HG02870 (cell line): ENCODE results near the gene RERGL.
"Not testable (repeated sequence)": the region's sequence is repeated elsewhere in the genome, so short reads cannot be mapped to it uniquely, and the experiment has no call there.

Experiments used
- ATAC-seq: cut with Tn5 transposase; IDR thresholded peaks from one replicate; pipeline ENCODE4 v1.9.1; 2021; ENCODE audit warnings: mild to moderate bottlenecking, moderate library complexity; ENCODE audit not compliant: unreplicated experiment

The RERGL gene, protein sequence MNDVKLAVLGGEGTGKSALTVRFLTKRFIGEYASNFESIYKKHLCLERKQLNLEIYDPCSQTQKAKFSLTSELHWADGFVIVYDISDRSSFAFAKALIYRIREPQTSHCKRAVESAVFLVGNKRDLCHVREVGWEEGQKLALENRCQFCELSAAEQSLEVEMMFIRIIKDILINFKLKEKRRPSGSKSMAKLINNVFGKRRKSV

DNA sequence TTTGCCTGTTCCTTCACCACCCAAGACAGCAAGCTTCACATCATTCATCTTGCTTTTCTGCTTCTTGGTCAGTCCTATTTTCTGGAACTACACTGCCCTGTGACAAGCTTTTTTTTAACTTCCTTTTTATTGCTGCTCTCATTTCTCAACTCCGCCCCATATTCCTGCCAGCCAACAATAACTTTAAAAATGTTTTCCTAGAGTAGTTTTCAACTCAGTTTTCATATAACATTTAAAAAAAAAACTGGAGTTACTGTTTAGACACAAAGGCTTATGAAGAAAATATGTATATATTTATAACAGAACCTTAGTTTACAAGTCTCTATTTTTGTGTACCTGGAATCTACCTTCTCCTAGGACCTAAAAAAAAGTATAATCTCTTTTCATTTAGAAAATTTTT lies at the start of gene RERGL:
RERGL (minus strand) TSS at position 101 of the 400 bp plus-strand sequence; CDS start at position 48, 53 bp downstream.
- ATAC-seq: no peak

DNA sequence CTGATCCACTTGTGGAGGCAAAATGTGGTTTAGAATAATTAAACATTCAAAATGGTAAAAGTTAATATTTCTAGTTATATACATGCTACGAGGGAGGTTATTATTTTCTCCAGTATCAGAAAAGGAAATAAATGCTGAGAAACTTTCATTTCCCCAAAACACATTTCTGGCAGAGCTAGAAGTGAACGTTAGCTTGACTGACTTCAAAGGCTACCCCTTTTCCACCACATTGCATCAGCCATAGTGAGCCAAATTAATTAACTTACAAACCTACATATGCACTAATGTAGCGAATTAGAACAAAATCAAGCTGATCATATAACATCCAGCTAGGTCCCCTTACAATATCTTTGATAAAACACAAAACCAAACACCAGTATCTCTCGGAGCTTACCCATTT lies 49.3 kb upstream of the RERGL start:
- no peak for ATAC-seq

DNA sequence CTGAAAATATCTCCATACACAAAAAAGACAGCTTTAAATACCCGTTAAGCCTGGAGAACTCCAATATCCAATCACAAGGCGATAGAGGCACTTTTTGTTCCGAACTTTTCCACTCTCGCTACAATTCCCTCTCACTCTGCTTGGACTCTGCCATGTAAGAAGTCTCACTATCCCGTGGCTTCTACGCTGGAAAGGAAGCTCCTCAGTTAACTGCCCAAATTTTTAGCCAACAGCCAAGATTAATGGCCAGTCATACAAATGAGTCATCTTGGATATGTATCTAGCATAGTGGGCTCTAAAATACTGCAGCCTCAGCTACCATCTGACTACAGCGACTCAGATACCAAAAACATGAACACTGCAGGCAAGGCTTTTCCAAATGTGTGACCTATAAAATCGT lies 45.5 kb upstream of the RERGL start:
- ATAC-seq: no peak

DNA sequence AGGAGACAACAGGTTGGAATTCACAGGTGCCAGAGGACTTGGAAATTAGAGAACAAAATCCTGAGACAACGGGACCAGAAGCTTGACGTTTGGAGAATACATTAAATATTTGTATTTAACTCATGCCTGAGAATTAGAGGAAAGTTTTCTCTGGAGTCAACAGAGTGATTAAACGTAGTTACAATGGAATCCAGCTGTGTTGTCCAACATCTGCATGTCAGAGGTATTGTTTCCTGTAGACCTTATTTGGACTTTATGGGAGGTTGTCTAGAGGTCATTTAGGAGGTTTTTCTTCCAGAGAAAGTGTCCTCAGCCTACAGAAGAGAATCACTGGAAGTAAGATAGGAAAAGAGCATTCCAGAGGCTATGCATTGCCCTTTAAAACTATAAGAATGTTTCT lies 45.1 kb upstream of the RERGL start:
- no peak for ATAC-seq

DNA sequence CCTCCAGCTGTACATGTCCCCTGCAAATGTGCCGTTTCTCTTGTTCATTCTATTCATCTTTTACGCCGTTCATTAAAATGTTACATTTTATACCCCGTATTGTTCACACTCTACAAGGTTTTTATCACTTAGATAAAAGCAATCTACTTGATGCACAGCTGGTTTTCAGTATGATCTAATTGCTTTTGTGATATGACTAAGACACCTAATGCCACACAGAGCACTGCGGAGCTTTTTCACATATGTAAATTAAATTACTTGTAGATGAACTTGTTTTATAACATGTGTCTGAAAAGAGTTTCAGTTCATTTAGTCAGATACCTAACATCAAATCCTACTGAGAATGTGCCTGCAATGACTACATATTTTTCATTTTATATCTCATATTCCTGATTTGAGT lies 40.9 kb upstream of the RERGL start:
- no peak for ATAC-seq

DNA sequence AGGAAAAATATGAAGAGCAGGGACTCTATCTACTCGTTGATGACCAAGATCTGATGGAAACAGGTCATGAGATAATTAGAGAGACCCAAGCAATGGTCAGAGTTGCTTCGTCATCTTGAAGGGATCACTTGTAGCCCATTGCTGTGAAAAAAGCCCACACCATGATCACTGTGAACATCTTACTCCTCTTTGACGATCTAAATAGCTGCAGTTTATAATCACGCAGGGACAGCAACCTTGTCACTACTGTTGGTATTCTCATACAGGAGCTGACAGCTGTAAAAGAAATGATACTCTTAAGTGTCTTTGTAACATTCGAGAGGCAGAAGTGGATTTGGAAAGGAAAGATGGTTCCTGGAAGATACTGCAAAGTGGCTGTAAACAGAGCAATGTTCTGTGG lies 33.7 kb upstream of the RERGL start:
- no peak for ATAC-seq

DNA sequence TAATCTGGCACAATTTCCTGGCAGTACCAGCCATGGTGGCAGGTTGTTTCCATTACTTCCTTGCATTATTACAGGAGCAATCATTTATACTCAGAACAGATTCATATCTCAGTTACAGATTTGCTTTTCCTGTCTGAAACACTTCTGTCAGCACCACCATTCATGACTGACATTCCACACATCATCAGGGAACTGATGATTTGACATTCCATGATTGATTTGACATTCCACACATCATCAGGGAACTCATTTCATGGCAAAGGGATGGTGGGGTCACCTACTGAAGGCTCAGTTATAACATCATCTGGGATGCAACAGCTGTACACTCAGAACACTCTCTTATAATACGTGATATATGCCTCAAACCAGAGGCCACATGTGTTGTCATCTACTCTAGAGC lies 30.9 kb upstream of the RERGL start:
- ATAC-seq: no peak

DNA sequence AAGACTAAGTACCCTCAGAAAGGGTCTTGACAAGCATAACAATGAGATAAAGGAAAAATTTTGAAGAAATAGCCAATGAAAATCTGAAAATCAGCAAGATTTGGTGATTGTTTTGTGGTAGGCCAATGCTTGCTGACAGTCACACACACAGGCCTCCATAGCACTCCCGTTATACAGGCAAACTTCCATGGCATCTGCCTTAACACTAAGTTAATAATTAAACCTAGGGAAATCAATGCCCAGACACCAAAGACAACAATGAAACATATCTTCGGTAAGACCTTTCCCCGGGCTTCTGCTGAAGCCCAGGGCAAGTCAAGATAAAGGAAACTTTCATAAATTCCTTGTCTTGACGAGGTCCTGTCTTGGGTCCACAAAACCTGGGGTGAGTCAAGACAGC lies 18.6 kb upstream of the RERGL start:
- no peak for ATAC-seq

DNA sequence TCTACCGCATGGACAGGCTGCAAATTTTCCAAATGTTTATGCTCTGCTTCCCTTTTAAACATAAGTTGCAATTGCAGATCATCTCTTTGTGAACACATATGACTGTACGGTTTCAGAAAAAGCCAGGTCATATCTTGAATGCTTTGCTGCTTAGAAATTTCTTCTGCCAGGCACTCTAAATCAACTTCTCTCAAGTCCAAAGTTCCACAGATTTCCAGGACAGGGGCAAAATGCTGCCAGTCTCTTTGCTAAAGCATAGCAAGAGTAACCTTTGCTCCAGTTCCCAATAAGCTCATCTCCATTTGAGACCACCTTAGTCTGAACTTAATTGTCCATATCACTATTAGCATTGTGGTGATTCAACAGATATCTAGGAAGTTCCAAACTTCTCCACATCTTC lies 13.6 kb upstream of the RERGL start:
- no peak for ATAC-seq

DNA sequence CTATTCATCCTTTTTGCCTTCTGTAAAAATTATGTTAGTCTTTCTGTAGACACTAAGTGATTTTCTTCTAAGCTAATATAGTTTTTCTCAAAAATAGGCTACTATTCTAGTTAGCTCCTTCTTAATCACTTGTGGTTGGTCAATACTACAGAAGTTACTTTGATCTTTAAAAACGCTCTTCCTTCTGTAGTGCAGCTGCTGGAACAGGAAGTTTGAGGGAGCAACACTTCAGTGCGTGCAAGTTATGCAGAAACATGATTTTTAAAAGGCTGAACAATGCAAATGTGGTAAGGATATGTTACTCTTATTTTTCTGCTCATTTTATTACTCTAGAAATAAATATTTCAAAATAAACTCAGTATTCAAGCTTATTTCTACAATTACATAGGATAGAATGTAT lies 11.1 kb upstream of the RERGL start:
- ATAC-seq: no peak

DNA sequence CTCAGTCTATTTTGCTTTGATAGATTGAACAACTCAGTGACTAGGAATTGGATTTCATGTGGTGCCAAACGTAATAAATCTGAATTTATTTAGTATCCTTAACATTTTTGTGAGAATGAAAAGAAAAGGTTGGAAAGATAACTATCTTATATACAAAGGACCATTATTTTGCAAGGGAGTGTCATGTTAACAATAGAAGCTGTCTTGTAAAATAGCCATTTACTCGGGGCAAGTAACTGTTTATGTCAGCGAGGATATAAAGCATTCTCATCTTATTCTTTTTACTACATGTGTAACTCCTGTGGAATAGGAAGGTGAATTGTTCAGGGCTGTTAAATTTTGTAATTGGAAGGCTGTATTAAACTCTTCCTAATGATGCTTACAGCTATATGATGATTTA lies 5.9 kb downstream of the RERGL start:
- no peak for ATAC-seq

DNA sequence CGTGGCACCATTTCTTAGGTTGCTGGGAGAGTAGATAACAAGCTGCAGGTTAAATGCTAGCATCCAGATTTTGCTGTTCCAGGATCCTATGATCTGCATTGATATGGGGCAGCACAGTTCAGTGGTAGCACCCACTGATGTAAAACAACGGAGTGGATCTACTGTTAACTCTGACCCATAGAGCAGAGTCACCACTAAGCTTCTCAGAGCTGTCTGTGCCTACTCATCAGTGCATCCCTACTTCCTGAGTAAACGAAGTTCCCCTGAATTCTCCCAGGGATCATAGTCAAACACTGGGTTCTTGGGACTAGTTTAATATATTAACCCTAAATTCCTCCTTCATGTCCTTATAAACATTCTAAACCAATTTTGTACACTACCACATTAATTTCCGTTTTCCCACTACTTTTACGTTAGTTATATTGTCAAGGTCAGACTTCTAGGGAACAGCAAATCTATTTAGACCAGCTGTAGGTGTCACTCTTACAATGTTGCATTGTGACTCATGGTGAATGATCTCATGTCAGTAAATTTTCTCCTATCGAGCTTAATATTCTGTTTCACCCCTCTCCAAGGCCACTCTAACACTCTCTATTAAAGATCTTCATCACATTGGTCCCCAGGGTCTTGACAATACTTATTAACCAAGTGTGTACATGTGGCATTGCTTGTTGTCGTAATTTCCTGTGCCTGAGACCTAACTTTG lies 10.3 kb downstream of the RERGL start:
- no peak for ATAC-seq

DNA sequence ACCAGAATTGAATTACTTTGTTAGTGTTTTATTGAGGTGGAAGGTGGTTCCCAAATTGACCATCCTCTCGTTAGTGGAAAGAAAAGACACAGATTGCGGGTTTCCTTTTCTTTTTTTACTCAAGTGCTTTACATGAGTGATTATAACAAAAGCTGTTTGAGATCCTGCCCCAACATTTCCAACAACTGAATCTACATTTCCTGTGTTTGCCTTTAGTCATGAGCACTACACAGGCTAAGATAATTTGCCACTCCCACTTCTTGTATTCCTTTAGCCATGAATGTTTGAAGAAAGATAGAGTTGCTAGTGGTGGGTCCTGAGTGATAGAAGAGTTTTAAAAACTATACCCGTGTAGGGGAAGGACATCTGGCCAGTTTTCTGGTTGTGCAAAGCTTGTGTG lies 16.0 kb downstream of the RERGL start:
- no peak for ATAC-seq

DNA sequence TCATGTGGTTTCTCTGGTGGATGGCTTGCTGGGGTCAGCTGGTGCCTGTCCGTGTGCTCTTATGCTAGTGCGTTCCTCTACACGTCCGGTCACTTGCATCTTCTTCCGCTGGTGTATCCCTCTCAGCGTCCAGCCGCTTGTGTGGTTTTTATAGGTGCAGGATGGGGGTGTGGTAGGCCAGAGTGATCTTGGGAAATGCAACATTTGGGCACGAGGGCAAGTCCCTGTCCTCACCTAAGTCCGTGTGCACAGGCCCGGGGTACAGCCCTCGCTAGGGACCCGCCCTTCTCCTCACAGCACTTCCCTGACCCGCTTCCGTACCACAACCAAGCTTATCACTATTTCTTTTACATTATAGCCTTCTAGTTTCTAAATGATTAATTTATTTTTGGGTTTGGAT lies 17.3 kb downstream of the RERGL start:
- no peak for ATAC-seq

DNA sequence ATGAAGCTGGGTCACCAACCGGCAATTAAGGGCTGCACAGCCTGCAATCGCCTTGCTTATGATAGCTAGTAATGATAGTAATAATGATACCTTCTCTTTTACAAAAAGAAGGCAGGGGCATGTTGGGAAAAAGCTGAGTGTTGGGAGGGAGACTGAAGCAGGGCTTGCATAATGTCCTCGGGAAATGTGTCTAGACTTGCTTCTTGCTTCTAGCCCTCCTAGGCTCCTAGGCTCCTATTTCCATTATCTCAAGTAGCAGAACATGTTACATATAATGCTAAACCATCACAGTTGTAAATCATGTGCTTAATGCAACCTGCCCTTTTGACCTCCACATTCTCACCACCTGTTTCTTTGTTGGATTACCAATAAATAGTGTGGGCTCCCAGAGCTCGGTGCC lies 18.7 kb downstream of the RERGL start:
- ATAC-seq: no peak

DNA sequence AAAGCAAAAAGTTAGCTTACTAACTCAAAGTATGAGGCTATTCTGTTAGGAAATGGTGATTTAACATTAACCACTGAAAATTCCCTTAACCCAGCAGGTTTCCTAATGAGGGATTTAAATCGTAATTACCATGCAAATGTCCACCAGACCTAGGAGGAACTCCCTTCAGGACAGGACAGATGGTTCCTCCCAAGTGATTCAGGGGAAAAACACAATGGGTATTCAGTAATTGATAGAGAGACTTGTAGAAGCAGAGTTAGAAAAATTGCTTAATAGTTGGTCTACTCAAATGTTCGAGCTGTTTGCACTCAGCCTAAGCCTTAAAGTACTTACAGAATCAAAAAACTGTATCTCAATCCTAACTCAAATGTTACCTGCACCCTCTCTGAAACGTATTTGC lies 21.6 kb downstream of the RERGL start:
- ATAC-seq: no peak

DNA sequence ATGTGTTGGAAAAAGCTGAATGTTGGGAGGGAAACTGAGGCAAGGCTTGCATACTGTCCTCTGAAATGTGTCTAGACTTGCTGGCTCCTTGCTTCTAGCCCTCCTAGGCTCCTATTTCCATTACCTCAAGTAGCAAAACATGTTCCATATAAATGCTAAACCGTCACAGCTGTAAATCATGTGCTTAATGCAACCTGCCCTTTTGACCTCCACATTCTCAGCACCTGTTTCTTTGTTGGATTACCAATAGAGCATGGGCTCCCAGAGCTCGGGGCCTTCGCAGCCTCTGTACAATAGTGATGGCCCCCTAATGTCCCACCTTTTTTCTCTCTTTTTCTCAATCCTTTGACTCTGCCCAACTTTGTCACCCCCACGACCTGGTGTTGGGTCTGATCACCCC lies 23.3 kb downstream of the RERGL start:
- ATAC-seq: no peak

DNA sequence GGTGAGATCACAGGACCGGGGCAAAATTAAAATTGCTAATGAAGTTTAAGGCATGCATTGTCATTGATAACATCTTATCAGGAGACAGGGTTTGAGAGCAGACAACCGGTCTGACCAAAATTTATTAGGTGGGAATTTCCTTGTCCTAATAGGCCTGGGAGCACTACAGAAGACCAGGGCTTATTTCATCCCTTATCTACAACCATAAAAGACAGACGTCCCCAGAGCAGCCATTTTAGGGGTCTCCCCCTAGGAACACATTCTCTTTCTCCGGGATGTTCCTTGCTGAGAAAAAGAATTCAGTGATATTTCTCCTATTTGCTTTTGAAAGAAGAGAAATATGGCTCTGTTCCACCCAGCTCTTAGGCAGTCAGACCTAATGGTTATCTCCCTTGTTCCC lies 27.1 kb downstream of the RERGL start:
- not testable (repeated sequence) for ATAC-seq

DNA sequence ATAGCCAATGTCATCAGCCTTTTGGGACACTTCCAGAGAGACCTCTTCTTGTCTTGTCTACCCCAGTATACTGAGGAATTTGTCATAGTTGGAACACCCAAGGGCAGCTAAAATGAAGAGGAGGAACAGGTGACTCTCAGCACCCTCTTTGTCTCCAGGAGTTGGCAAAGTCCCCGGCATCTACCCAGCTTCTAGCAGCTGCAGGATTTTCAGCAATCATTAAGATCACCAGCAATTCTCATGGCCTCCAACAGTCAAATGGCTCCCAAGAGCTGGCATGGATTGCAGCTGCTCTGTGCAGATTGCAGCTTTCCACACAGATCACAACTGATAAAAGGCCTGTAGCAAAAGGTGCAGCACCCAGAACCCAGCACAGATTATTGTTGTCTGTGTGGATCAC lies 32.9 kb downstream of the RERGL start:
- no peak for ATAC-seq

DNA sequence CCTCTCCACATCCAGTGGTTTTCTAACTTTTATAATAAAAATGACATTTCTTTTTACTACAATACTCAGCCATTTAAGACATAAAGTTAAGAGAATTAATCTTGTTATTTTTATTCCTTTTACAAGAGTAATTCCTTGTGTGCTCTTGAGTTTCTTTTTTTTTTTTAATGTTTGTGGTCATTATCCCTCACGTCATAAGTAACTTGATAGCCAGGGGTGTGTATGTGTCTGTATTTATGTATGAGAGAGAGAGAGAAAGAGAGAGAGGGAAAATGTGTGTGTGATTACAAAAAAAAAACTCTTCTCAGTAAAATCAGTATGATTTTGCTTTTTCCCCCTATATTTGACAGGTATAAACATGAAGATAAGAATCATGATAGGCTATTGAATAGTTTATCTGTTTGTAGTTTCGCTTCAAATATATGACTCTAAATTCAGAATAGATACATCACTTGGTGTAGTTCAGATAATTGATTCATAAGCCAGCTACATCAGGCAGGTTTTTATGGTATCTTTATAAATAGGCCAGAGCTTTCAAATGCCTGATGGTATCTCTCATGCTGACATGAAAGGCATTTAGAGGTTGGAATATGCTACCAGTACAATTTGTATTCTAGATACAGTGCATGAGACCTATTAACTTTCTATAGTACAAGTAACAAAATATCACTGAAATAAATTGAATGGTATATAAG lies 34.9 kb downstream of the RERGL start:
- ATAC-seq: no peak

DNA sequence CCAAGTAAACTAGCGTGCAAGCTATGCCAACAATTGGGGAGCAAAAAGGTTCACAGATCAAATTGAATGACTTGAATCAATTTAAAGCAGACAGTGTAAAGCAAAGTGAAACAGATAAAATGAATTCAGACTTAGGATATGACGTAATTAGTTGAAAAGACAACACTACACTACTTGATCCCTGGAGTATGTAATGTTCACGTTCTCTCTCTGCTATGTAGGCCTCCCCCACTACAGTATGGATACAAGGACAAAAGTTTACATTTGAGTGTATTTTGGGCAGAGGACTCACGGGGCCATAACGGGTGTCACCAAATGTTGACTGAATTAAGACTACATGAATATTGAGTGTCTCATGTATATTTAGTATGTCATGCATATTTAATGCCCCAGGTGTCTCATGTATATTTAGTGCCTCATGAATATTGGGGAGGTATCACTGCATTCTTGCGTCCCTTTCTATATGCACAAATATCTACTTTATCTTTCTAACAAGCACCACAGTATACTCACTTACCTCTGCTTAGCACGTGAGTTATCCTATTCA lies 44.5 kb downstream of the RERGL start:
- ATAC-seq: no peak
